KOPT-K1 (cell line): ENCODE data around the gene SLC4A8.
A peak's percentile ranks its signal among the peaks of the same experiment; 100 is the strongest.

Experiments
- H3K27ac ChIP-seq: fragments of 200-600 bp; sonication (generic); 2 replicates; pipeline ENCODE4 v1.5.1; 2016; ENCODE audit warnings: antibody characterized with exemption, mild to moderate bottlenecking, low read depth, low read length; ENCODE audit not compliant: poor library complexity, severe bottlenecking
- H3K36me3 ChIP-seq: fragments of 200-600 bp; sonication (generic); 2 replicates; pipeline ENCODE4 v1.5.1; 2017; ENCODE audit warnings: antibody characterized with exemption, mild to moderate bottlenecking, low read length, moderate library complexity; ENCODE audit not compliant: insufficient read depth
- H3K9me3 ChIP-seq: fragments of 200-600 bp; sonication (generic); 2 replicates; pipeline ENCODE4 v1.5.1; 2017; ENCODE audit warnings: antibody characterized with exemption, low read length, mild to moderate bottlenecking; ENCODE audit not compliant: insufficient read depth, poor library complexity, severe bottlenecking

Gene SLC4A8

GRCh38 chr12:51471111-51471864 is 46.7 kb downstream of the SLC4A8 start:
- Histone ChIP-seq H3K27ac (no peak overlapping the region), H3K36me3 (no peaks in the 10 kb centered on the region), H3K9me3 (no peaks in the 10 kb centered on the region)

- no peak overlapping the region for H3K27ac ChIP-seq
- no peaks in the 10 kb centered on the region for H3K9me3 ChIP-seq
- no peaks in the 10 kb centered on the region for H3K36me3 ChIP-seq
These were observed 48.4 kb downstream of the SLC4A8 start for GRCh38 chr12:51472984-51473383.

- Histone ChIP-seq H3K27ac (no peak overlapping the region), H3K9me3 (no peaks in the 10 kb centered on the region), H3K36me3 (no peaks in the 10 kb centered on the region)
These were observed 49.3 kb downstream of the SLC4A8 start for GRCh38 chr12:51473947-51474346.

DNA sequence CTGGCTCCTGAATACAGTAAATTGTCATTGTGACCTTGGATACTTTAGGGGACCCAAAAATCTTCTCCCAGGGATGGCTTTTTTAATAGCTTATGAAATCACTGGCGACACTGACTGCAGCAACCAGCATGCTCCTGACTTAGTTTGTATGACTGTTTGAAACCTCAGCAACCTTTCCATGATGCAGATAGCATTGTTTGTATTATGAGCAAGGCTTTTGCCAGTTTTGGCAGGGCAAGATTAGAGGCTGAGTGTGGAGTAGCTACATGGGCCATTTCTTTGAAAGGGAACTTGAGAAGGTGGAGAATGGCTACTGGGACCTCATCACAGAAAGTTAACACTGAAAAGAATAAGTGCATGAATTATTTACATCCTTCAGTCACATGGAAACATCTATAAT is 50.9 kb downstream of the SLC4A8 start:
- Histone ChIP-seq H3K36me3 (no peaks in the 10 kb centered on the region), H3K27ac (no peak overlapping the region), H3K9me3 (no peaks in the 10 kb centered on the region)

- Histone ChIP-seq H3K9me3 (no peaks in the 10 kb centered on the region), H3K27ac (no peak overlapping the region), H3K36me3 (no peaks in the 10 kb centered on the region)
These were observed 56.3 kb downstream of the SLC4A8 start for GRCh38 chr12:51480978-51481377.

GRCh38 chr12:51482929-51483697 is 58.5 kb downstream of the SLC4A8 start:
- Histone ChIP-seq H3K27ac (peak overlapping the region; percentile 83), H3K36me3 (no peaks in the 10 kb centered on the region), H3K9me3 (no peaks in the 10 kb centered on the region)

DNA sequence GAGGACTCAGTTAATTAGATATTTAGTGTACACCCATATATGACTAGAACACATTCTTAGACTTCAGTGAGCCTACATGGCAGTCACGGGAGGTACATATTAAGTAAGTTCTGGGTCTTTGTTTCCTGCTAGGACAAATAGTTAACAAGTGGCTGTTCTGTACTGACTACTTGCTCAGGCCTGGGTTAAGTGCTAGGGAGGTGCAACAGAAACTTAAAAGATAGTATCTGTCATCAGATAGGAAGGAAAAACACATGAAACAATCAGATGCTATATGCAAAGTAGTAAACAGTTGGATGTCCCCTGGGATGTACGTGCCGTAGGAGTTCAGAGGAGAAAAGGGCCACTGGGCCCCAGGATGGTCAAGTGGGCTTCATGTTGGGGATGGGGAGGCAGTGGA is 59.5 kb downstream of the SLC4A8 start:
- Histone ChIP-seq H3K9me3 (no peaks in the 10 kb centered on the region), H3K27ac (peak overlapping the region; percentile 83), H3K36me3 (no peaks in the 10 kb centered on the region)

DNA sequence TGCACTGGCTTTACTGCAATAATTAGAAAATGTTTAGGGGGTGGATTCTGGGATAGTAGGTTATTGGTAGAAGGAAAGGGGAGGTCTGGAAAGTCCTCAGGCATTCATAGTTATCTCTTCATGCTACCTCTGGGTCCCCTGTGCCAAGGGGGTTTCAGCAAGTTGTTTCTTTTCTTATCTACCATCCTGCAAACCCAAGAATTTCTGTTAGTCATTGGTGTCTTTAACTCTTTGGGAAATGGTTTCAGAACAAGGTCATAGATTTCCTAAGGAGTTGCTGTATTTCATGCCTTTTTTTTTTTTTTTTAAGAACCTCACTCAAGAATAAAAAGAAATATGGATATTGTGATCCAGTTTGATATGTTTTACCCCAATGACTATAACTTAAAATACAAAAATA is 63.6 kb downstream of the SLC4A8 start:
- Histone ChIP-seq H3K9me3 (no peaks in the 10 kb centered on the region), H3K36me3 (no peaks in the 10 kb centered on the region), H3K27ac (no peak overlapping the region)

- no peaks in the 10 kb centered on the region for H3K9me3 ChIP-seq
- no peaks in the 10 kb centered on the region for H3K36me3 ChIP-seq
- H3K27ac ChIP-seq = no peak overlapping the region
These were observed 68.7 kb downstream of the SLC4A8 start for GRCh38 chr12:51493281-51493680.

DNA sequence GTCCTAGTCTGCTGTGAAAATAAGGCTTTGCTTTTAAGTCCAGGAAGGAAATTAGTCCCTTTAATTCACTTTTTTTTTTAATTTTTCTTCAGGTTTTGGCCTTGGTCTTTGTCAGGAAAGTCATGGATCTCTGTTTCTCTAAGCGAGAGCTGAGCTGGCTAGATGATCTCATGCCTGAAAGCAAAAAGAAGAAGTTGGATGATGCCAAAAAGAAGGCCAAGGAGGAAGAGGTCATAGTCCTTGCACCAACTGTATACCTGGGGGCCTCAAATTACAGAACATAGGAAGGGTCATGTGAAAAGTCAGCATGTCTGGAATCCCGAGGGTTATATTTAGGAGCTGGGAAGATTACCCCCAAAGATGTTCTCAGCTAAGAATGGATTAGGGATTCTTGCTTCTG is 72.3 kb downstream of the SLC4A8 start:
- H3K27ac ChIP-seq = no peak overlapping the region
- H3K9me3 ChIP-seq = no peaks in the 10 kb centered on the region
- no peaks in the 10 kb centered on the region for H3K36me3 ChIP-seq

GRCh38 chr12:51504851-51505250 is 80.2 kb downstream of the SLC4A8 start:
- Histone ChIP-seq H3K9me3 (no peaks in the 10 kb centered on the region), H3K27ac (no peak overlapping the region), H3K36me3 (no peaks in the 10 kb centered on the region)

DNA sequence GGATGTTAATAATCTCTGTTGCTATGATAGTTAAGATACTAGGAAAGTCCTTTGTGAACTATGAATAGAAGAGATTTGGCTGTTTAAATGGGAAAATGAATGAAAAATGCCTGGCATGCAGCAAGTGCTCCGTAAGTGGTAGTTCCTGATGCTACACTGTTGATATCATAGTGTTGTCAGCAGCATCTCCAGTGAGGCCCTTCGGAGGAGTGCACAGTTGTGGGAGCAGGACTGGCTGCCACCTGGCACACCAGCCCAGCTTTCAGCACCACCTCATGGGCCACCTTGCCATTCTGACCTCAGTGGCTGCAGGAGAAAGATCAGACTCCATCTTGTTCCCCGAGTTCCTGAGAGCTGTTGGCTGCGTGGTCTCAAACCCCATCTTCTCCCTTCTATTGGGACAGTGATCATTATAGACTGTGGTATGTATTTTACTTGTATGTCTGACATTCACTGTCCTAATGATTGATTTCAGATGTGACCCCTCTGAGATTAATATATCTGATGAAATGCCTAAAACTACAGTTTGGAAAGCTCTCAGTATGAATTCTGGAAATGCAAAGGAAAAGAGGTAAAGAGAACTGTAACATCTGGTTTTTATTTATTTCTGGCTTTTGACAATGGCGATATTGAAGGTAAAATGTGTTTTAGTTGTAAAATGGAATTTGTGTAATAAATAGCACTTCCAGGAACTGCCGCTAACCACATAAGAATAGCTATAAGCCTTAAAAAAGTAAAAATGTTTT is 80.9 kb downstream of the SLC4A8 start:
- Histone ChIP-seq H3K36me3 (no peaks in the 10 kb centered on the region), H3K9me3 (no peaks in the 10 kb centered on the region), H3K27ac (no peak overlapping the region)

DNA sequence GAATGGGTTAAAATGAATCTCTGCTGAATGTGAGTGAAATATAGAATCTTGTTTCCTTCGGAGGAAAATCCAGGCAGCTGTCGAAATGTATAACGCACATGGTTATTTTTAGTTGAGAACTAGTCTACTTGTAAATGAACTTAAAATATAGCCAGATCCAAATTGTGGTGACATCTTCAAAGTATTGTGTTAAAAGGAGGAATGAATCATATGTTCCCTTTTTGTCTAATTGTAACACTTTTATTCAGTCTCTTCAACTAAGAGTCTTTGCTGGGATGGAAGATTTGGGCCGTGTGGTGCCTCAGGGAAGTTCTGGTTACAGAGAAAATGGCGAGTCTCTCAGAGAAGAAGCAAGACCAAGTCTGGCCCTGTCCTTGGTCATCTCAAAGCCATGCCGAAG is 82.5 kb downstream of the SLC4A8 start:
- H3K9me3 ChIP-seq = no peaks in the 10 kb centered on the region
- H3K27ac ChIP-seq = no peak overlapping the region
- H3K36me3 ChIP-seq = no peaks in the 10 kb centered on the region

- Histone ChIP-seq H3K27ac (no peak overlapping the region), H3K9me3 (no peaks in the 10 kb centered on the region), H3K36me3 (no peaks in the 10 kb centered on the region)
These were observed 83.7 kb downstream of the SLC4A8 start for GRCh38 chr12:51508285-51508684.

GRCh38 chr12:51511546-51512260 is 87.1 kb downstream of the SLC4A8 start:
- no peaks in the 10 kb centered on the region for H3K9me3 ChIP-seq
- no peaks in the 10 kb centered on the region for H3K36me3 ChIP-seq

More at GRCh38 chr12:51511546-51512260, 87.1 kb downstream of the SLC4A8 start:
- H3K27ac ChIP-seq = no peak overlapping the region
